C4-2B (cell line): ENCODE results near the gene ANKRD11.

Experiments used
- CTCF ChIP-seq: fragments of 450-650 bp; conservative IDR thresholded peaks from 2 replicates; pipeline ENCODE4 v1.5.1; 2017; ENCODE audit warnings: mild to moderate bottlenecking
- ZFX ChIP-seq: fragments of 450-650 bp; IDR thresholded peaks from 2 replicates; pipeline ENCODE4 v1.6.1; 2017

- TF ChIP-seq CTCF (no peak), ZFX (no peak)
Observed at GRCh38 chr16:89423681-89424260, 66.6 kb downstream of the ANKRD11 start.
